NAMALWA (cell line): ENCODE data around the gene MTR.

Source experiments
- DNase-seq: peaks from one replicate; pipeline ENCODE4 v3.0.0-alpha.2; 2015; ENCODE audit warnings: low spot score

MTR gene

GRCh38 chr1:236795035-236795756 is at the start of gene MTR:
TSS of gene MTR (plus strand) at chr1:236795292. CDS start at chr1:236795704, 412 bp downstream.
- DNase-seq, result peak; percentile 98

GRCh38 chr1:236746785-236747184 is 48.3 kb upstream of the MTR start:
- no peak for DNase-seq

- DNase-seq, result no peak
Measured at GRCh38 chr1:236747311-236747985, 47.6 kb upstream of the MTR start.

GRCh38 chr1:236748268-236748870 is 46.7 kb upstream of the MTR start:
- peak; percentile 23 for DNase-seq

GRCh38 chr1:236750928-236751327 is 44.2 kb upstream of the MTR start:
- no peak for DNase-seq

- DNase-seq, result no peak
Measured at GRCh38 chr1:236751385-236751784, 43.7 kb upstream of the MTR start.

- no peak for DNase-seq
Measured at GRCh38 chr1:236751935-236752334, 43.2 kb upstream of the MTR start.

GRCh38 chr1:236753516-236753915 is 41.6 kb upstream of the MTR start:
- DNase-seq, result peak; percentile 46

- no peak for DNase-seq
Measured at GRCh38 chr1:236753964-236754363, 41.1 kb upstream of the MTR start.

GRCh38 chr1:236754525-236755210 is 40.4 kb upstream of the MTR start:
- no peak for DNase-seq

GRCh38 chr1:236757640-236758039 is 37.5 kb upstream of the MTR start:
- DNase-seq, result no peak

- peak; percentile 77 for DNase-seq
Measured at GRCh38 chr1:236759252-236759859, 35.7 kb upstream of the MTR start.

- DNase-seq, result no peak
Measured at GRCh38 chr1:236760480-236760879, 34.6 kb upstream of the MTR start.

- no peak for DNase-seq
Measured at GRCh38 chr1:236760986-236761385, 34.1 kb upstream of the MTR start.

- DNase-seq, result no peak
Measured at GRCh38 chr1:236761397-236762132, 33.5 kb upstream of the MTR start.

GRCh38 chr1:236762410-236762809 is 32.7 kb upstream of the MTR start:
- no peak for DNase-seq

- DNase-seq, result no peak
Measured at GRCh38 chr1:236765831-236766230, 29.3 kb upstream of the MTR start.

- DNase-seq, result no peak
Measured at GRCh38 chr1:236766506-236766905, 28.6 kb upstream of the MTR start.

GRCh38 chr1:236767276-236767675 is 27.8 kb upstream of the MTR start:
- DNase-seq, result no peak

GRCh38 chr1:236768601-236769000 is 26.5 kb upstream of the MTR start:
- DNase-seq, result no peak

GRCh38 chr1:236773919-236774318 is 21.2 kb upstream of the MTR start:
- DNase-seq, result no peak

- no peak for DNase-seq
Measured at GRCh38 chr1:236774926-236775325, 20.2 kb upstream of the MTR start.
